OCI-LY7 (cell line): ENCODE results near the gene TMEM269. TPM values are rescaled to one million over a fixed set of nuclear protein-coding genes. Genes with fewer than 3 reads are reported as not detected.
A peak's percentile ranks its signal among the peaks of the same experiment; 100 is the strongest.

ENCODE experiments used
- BruUV-seq: library from RNA; stranded (reverse); fragments of 400-500 nt; replicated peaks from 2 replicates; lab custom pipeline; 2021; lab: Mats Ljungman, UMichigan
- CTCF ChIA-PET: fragments of 300-600 bp; sonication (Branson Sonifier 250); formaldehyde crosslinking; loops from one replicate; lab custom pipeline; 2022; ENCODE audit warnings: antibody characterized with exemption; ENCODE audit not compliant: unreplicated experiment; lab: Charles Lee
- POLR2A ChIA-PET: fragments of 300-600 bp; sonication (Branson Sonifier 250); formaldehyde crosslinking; loops from one replicate; lab custom pipeline; 2022; ENCODE audit warnings: antibody characterized with exemption; lab: Charles Lee
- DNase-seq: peaks from one replicate; pipeline ENCODE4 v3.0.0-alpha.2; 2015; ENCODE audit warnings: low spot score
- H2AFZ ChIP-seq: fragments of 200-600 bp; sonication (generic), shearing (Covaris generic); 2 replicates; pipeline ENCODE4 v1.6.1; 2014; ENCODE audit warnings: mild to moderate bottlenecking, antibody characterized with exemption, low read length, moderate library complexity
- H3K27ac ChIP-seq: fragments of 200-600 bp; sonication (generic); 2 replicates; pipeline ENCODE4 v1.5.1; 2014; ENCODE audit warnings: mixed run types, low read depth, mild to moderate bottlenecking, moderate library complexity, low read length, inconsistent platforms; ENCODE audit not compliant: poor library complexity, severe bottlenecking
- H3K36me3 ChIP-seq: fragments of 200-600 bp; sonication (generic); 2 replicates; pipeline ENCODE4 v1.6.1; 2014; ENCODE audit warnings: mild to moderate bottlenecking, antibody characterized with exemption, low read length, moderate library complexity, mixed read lengths; ENCODE audit not compliant: insufficient read depth
- H3K4me1 ChIP-seq: fragments of 200-600 bp; sonication (generic); 2 replicates; pipeline ENCODE4 v1.5.1; 2014; ENCODE audit warnings: mild to moderate bottlenecking, low read length; ENCODE audit not compliant: insufficient read depth, poor library complexity, severe bottlenecking
- H3K4me2 ChIP-seq: fragments of 200-600 bp; sonication (generic); 2 replicates; pipeline ENCODE4 v1.6.1; 2014; ENCODE audit warnings: mild to moderate bottlenecking, low read length
- H3K4me3 ChIP-seq: fragments of 200-600 bp; sonication (generic); 2 replicates; pipeline ENCODE4 v1.5.1; 2014; ENCODE audit warnings: mild to moderate bottlenecking, low read depth, low read length; ENCODE audit not compliant: poor library complexity, severe bottlenecking
- H3K79me2 ChIP-seq: fragments of 200-600 bp; sonication (generic); 2 replicates; pipeline ENCODE4 v1.6.1; 2016; ENCODE audit warnings: low read depth, mild to moderate bottlenecking, low read length, moderate library complexity, mixed read lengths; ENCODE audit not compliant: insufficient read depth
- H3K9me2 ChIP-seq: fragments of 200-600 bp; sonication (generic); 2 replicates; pipeline ENCODE4 v1.6.1; 2016; ENCODE audit warnings: mild to moderate bottlenecking, low read length, mixed read lengths; ENCODE audit not compliant: insufficient read depth
- H3K9me3 ChIP-seq: fragments of 200-600 bp; sonication (generic); 2 replicates; pipeline ENCODE4 v1.6.1; 2014; ENCODE audit warnings: mild to moderate bottlenecking, mixed run types, low read length, mixed read lengths
- H4K20me1 ChIP-seq: fragments of 200-600 bp; sonication (generic); 2 replicates; pipeline ENCODE4 v1.6.1; 2014; ENCODE audit warnings: mild to moderate bottlenecking, antibody characterized with exemption, low read length, moderate library complexity, mixed read lengths; ENCODE audit not compliant: insufficient read depth
- CTCF ChIP-seq: fragments of 200-600 bp; sonication (generic); conservative IDR thresholded peaks from 2 replicates; pipeline ENCODE4 v1.5.1; 2014; ENCODE audit warnings: mild to moderate bottlenecking, antibody characterized with exemption, low read length, moderate library complexity, mixed read lengths
- EZH2phosphoT487 ChIP-seq: fragments of 200-600 bp; sonication (generic); IDR thresholded peaks from 2 replicates; pipeline ENCODE4 v1.6.1; 2018; ENCODE audit warnings: low read depth, borderline replicate concordance, mild to moderate bottlenecking, mixed run types, antibody characterized with exemption, low read length, moderate library complexity, mixed read lengths
- intact Hi-C: fragments of 100-400 bp; cut with micrococcal nuclease; formaldehyde crosslinking; loops from one replicate; pipeline ENCODE4 v1.10.0; 2022; ENCODE audit not compliant: unreplicated experiment
- total RNA-seq, 2 experiments: library from RNA; depleted of rRNA in 1 of 2; stranded (reverse); fragments of >200 nt in 1 of 2; shearing (Covaris generic) in 1 of 2; gene quantifications; 2 replicates each; pipeline ENCODE4 v1.2.3, GENCODE V29; 2014 to 2022

TMEM269 gene
- total RNA-seq, 2 experiments from 2014 or later: 0.16 to 0.46 TPM

DNA sequence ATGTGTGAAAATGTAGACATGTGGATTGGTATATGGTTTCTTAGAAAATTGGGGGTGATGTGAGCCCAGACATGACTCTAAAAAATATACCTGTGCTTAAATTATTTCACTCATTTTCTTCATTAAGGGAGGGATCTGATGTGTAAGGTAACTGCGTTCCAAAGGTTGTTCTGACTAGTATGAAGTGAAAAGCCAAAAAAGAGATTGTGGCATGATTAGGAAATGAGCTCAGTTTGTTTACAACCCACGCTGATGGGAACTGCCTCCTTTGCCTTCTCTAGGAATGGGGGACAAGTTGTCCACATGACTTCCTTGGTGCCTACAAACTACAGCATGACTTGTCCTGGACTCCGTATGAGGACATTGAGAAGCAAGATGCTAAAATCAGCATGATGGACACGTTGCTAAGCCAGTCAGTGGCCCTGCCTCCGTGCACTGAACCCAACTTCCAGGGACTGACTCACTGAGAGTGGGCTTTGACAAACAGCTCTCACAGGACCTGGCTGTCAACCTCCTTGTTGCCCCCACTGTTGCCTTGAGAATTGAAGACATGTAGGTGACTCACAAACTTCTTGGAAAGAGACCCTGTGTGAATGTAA lies 9.8 kb upstream of the TMEM269 start:
- no peak overlapping the region for H3K4me3 ChIP-seq
- H3K36me3 ChIP-seq: peaks cover 79% of the 10 kb centered on the region

DNA sequence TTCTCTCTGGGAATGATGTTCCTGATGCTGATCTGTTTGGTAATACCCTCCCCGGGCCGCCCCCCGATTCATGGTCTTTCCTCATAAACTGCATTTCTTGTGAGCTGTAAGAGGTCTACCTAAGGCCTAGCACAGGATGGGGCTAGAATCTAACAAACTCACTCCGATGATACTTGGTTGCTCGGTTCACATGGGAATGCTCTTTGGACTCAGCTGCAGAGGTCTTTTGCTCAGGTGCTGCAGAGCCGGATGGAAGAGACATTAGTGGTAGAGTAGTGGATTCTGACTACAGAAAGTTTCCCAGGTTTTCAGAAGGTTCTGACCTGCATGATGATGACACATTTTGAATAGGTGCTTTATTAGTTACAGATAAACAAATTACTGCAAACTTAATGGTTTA lies 8.3 kb upstream of the TMEM269 start:
- Histone ChIP-seq H4K20me1 (no peaks in the 10 kb centered on the region), H3K27ac (no peak overlapping the region), H3K79me2 (peaks cover 1% of the 10 kb centered on the region; the same call in 1 of the 2 replicates), H3K4me3 (no peak overlapping the region), H3K36me3 (peaks cover 81% of the 10 kb centered on the region), H3K4me2 (no peak overlapping the region), H3K9me3 (no peaks in the 10 kb centered on the region), H3K4me1 (no peaks in the 10 kb centered on the region), H3K9me2 (no peaks in the 10 kb centered on the region), H2AFZ (no peak overlapping the region)
- intact Hi-C loops: no loop called here
- no TSS peak for BruUV-seq
- ChIA-PET CTCF (interaction anchor here (1.1 kb wide), 1 partner anchor 147 kb away, joined by 3 read pairs; no protein-coding TSS in a partner anchor), POLR2A (no interaction called here)
- TF ChIP-seq EZH2phosphoT487: no peak
- no peak for DNase-seq

More for the DNA sequence above, 9.8 kb upstream of the TMEM269 start:
- H2AFZ ChIP-seq: no peak overlapping the region
- no peaks in the 10 kb centered on the region for H3K9me3 ChIP-seq
- intact Hi-C loops: no loop called here
- H3K27ac ChIP-seq: no peak overlapping the region
- ChIA-PET CTCF (no interaction called here), POLR2A (no interaction called here)
- DNase-seq: no peak
- no peaks in the 10 kb centered on the region for H3K4me1 ChIP-seq
- no TSS peak for BruUV-seq
- TF ChIP-seq EZH2phosphoT487 (no peak), CTCF (no peak)
- no peaks in the 10 kb centered on the region for H4K20me1 ChIP-seq
- peaks cover 14% of the 10 kb centered on the region for H3K79me2 ChIP-seq
- H3K9me2 ChIP-seq: no peaks in the 10 kb centered on the region
- no peak overlapping the region for H3K4me2 ChIP-seq

DNA sequence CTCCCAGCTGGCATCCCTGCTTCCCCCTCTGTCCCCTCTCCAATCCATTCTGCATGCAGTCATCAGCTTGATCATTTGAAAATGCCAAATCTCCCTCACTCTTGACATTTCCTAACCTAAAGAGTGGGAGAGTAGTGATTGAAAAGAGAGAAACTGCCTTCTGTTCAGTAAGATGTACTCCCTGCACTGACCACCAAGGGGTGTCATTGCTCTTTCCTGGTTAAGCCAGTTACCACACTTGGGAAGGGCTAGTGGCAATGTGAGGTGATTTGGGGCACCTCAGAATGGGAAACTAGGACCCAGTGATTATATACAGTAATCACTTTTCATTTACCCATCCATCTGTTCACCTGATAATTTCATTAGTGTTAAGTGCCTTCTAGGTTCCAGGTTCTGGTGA lies 6.9 kb upstream of the TMEM269 start:
- no peaks in the 10 kb centered on the region for H3K9me3 ChIP-seq

More for the DNA sequence above, 6.9 kb upstream of the TMEM269 start:
- peaks cover 84% of the 10 kb centered on the region for H3K36me3 ChIP-seq
- no peak overlapping the region for H2AFZ ChIP-seq
- H3K79me2 ChIP-seq: no peaks in the 10 kb centered on the region; the same call in 1 of the 2 replicates
- no peaks in the 10 kb centered on the region for H3K4me1 ChIP-seq
- DNase-seq: peak; percentile 57
- no peak overlapping the region for H3K4me2 ChIP-seq
- intact Hi-C loops: loop anchor here (1.0 to 2.0 kb wide), 2 partner anchors 135 to 295 kb away; no protein-coding TSS in a partner anchor
- no TSS peak for BruUV-seq
- CTCF ChIA-PET: no interaction called here
- no peaks in the 10 kb centered on the region for H4K20me1 ChIP-seq
- no peak overlapping the region for H3K27ac ChIP-seq
- TF ChIP-seq CTCF: peak; percentile 87
- TF ChIP-seq EZH2phosphoT487: no peak
- POLR2A ChIA-PET: interaction anchor here (0.7 kb wide), 1 partner anchor 11 kb away, joined by 3 read pairs; the partner anchor contains the start of genes C1orf50 and P3H1
- no peaks in the 10 kb centered on the region for H3K9me2 ChIP-seq
- H3K4me3 ChIP-seq: no peak overlapping the region
